Subcutaneous adipose tissue (tissue), 4 donors: Measurements from ENCODE around the gene IL4R. TPM values are rescaled to one million over a fixed set of nuclear protein-coding genes. Genes with fewer than 3 reads are reported as not detected.

ENCODE experiments used
- CTCF ChIP-seq: fragments of 450-650 bp; IDR thresholded peaks from one replicate; pipeline ENCODE4 v1.5.1; 2016; ENCODE audit warnings: low read depth, mild to moderate bottlenecking, control low read depth, antibody characterized with exemption, moderate library complexity
- total RNA-seq, 4 donors: library from RNA; depleted of rRNA; stranded (reverse); fragments of >200 nt; gene quantifications; one replicate each; pipeline ENCODE4 v1.1.0, GENCODE V29; 2016

The IL4R gene
- total RNA-seq: 10 to 100 TPM; 14.7 to 37.3 (median 30.4) TPM

DNA sequence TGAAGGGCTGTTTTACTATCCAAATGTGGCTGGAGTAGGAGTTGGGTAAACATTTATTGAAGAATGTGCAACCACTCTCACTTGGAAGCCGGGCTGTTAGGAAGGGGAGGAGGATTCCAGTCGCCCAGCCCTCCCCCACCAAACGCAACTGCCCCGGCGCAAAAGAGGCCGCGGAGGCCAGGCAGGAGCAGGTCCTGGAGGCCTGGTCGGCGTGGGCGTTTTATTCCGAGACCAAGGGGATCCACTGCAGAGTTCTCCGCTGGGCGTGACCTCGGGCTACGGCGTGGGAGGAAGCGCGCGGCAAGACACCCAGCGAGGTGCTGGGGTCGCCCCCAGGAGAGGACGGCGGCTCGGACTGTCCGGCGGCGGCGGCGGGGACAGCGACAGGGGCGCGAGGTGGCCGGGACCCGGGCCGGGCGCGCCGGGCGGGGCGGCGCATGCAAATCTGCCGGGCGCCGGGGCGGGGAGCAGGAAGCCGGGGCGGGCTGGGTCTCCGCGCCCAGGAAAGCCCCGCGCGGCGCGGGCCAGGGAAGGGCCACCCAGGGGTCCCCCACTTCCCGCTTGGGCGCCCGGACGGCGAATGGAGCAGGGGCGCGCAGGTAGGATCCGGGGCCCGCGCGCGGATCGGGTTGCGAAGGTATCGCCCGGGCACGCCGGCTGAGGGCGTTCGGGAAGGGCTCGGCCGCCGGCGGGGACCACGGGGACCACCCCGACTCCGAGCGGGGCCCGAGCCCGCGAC, at the start of gene IL4R:
Gene IL4R, plus strand, starts transcription at position 553 of the 739 bp plus-strand sequence. CDS start 26,230 bp downstream, outside the sequence.
- no peak for TF ChIP-seq CTCF

DNA sequence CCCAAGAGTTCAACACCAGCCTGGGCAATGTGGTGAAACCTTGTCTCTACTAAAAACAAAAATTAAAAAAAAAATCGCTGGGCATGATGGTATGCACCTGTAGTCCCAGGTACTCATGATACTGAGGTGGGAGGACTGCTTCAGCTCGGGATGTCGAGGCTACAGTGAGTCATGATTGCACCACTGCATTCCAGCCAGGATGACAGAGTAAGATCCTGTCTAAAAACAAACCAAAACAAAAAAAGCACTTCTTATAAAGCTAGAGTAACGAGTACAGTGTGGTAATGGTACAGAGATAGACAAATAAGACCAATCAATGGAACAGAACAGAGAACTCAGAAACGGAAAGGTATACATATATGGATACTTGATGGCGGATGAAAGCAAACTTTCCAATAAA, 49.6 kb upstream of the IL4R start:
- no peak for TF ChIP-seq CTCF

- TF ChIP-seq CTCF: no peak
Observed at GRCh38 chr16:27265982-27266381, 47.8 kb upstream of the IL4R start.

GRCh38 chr16:27267037-27267677, 46.6 kb upstream of the IL4R start:
- TF ChIP-seq CTCF: no peak

GRCh38 chr16:27268376-27269299, 45.1 kb upstream of the IL4R start, which contains the start of gene NSMCE1:
Gene NSMCE1, minus strand, starts transcription at chr16:27268772. Its CDS starts 11,202 bp downstream, at chr16:27257570.
- no peak for TF ChIP-seq CTCF

DNA sequence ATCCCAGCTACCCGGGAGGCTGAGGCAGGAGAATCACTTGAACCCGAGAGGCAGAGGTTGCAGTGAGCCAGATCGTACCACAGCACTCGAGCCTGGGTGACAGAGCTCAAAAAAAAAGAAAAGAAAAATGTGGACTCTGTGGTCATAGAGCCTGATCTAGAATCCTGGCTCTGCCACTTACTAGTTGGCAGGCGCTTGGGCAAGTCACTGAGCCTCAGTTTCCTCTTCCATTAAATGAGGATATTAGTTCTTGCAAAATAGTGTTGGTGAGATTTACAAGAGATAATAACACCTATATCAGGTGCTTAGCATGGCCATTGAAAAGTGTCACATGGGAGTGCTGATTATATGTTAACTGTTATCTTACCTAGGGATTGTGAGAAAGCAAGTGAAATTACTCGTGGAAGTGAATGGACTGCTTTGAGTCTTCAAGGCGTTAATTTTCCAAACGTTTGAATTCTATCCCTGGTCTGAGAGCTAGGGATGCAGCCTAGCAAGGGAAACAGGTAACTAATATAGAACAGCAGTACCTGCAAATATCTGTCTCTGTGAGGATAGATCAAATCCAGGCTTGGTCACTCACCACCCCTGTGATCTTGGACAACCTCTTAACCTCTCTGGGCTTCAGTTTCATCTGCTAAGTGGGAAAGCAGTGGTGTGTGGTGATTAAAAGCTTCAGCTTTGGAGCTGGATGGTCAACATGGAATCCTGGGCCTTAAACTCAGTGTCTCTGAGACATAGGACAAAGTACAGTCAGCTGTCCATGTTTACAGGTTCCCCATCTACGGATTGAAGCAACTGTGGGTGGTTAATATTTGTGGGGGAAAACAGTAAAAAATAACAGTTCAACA, 44.2 kb upstream of the IL4R start:
- TF ChIP-seq CTCF: no peak
